A673 (cell line): ENCODE measurements around the gene FUBP3. TPM values are rescaled to one million over a fixed set of nuclear protein-coding genes. Genes with fewer than 3 reads are reported as not detected.
A peak's percentile ranks its signal among the peaks of the same experiment; 100 is the strongest.

ENCODE experiments used
- BruUV-seq: library from RNA; stranded (reverse); fragments of 400-500 nt; replicated peaks from 2 replicates; lab custom pipeline; 2021; lab: Mats Ljungman, UMichigan
- CTCF ChIA-PET: fragments of 300-600 bp; sonication (Branson Sonifier 250); formaldehyde crosslinking; loops from one replicate; lab custom pipeline; 2022; ENCODE audit warnings: antibody characterized with exemption; lab: Charles Lee
- POLR2A ChIA-PET: fragments of 300-600 bp; sonication (Branson Sonifier 250); formaldehyde crosslinking; loops from one replicate; lab custom pipeline; 2022; ENCODE audit warnings: antibody characterized with exemption; ENCODE audit not compliant: low non-redundant PET; lab: Charles Lee
- DNase-seq: peaks from one replicate; pipeline ENCODE4 v3.0.0-alpha.2; 2015; ENCODE audit warnings: low spot score
- H3K27ac ChIP-seq: fragments of 200-600 bp; sonication (generic); 2 replicates; pipeline ENCODE4 v1.5.1; 2016; ENCODE audit warnings: mixed run types, low read depth, mild to moderate bottlenecking, mixed read lengths, antibody characterized with exemption, low read length; ENCODE audit not compliant: poor library complexity, severe bottlenecking
- H3K27me3 ChIP-seq: fragments of 200-600 bp; sonication (generic); replicated peaks from 2 replicates; pipeline ENCODE4 v1.6.1; 2017; ENCODE audit warnings: mixed run types, low read depth, mild to moderate bottlenecking, mixed read lengths, antibody characterized with exemption, low read length; ENCODE audit not compliant: insufficient read depth, poor library complexity
- H3K36me3 ChIP-seq: fragments of 200-600 bp; sonication (generic); 2 replicates; pipeline ENCODE4 v1.6.1; 2016; ENCODE audit warnings: mixed run types, mild to moderate bottlenecking, mixed read lengths, antibody characterized with exemption, low read length; ENCODE audit not compliant: insufficient read depth, poor library complexity, severe bottlenecking
- H3K4me1 ChIP-seq: fragments of 200-600 bp; sonication (generic); 2 replicates; pipeline ENCODE4 v1.6.1; 2017; ENCODE audit warnings: mixed run types, mild to moderate bottlenecking, mixed read lengths, antibody characterized with exemption, low read length; ENCODE audit not compliant: insufficient read depth, poor library complexity, severe bottlenecking
- H3K4me3 ChIP-seq: fragments of 200-600 bp; sonication (generic); 2 replicates; pipeline ENCODE4 v1.5.1; 2016; ENCODE audit warnings: low read depth, mixed run types, mild to moderate bottlenecking, mixed read lengths, low read length; ENCODE audit not compliant: poor library complexity, severe bottlenecking
- H3K9me3 ChIP-seq: fragments of 200-600 bp; sonication (generic); 2 replicates; pipeline ENCODE4 v1.6.1; 2016; ENCODE audit warnings: mixed run types, low read depth, mild to moderate bottlenecking, mixed read lengths, antibody characterized with exemption, low read length; ENCODE audit not compliant: poor library complexity, severe bottlenecking
- CTCF ChIP-seq: fragments of 300-800, 200-600 bp; sonication (generic); conservative IDR thresholded peaks from 2 replicates; pipeline ENCODE4 v1.5.1; 2017; ENCODE audit warnings: low read depth, mild to moderate bottlenecking, antibody characterized with exemption, low read length, moderate library complexity, mixed read lengths
- EZH2 ChIP-seq: fragments of 200-600 bp; sonication (generic); IDR thresholded peaks from 2 replicates; pipeline ENCODE4 v1.6.1; 2017; ENCODE audit warnings: borderline replicate concordance, low read depth, mild to moderate bottlenecking, mixed read lengths, antibody characterized with exemption, low read length; ENCODE audit not compliant: poor library complexity, severe bottlenecking
- intact Hi-C: fragments of 100-400 bp; cut with micrococcal nuclease; formaldehyde crosslinking; loops from one replicate; pipeline ENCODE4 v1.10.0; 2022; ENCODE audit not compliant: unreplicated experiment
- total RNA-seq: library from RNA; stranded (reverse); gene quantifications from 2 replicates; pipeline ENCODE4 v1.2.3, GENCODE V29; 2021

Gene FUBP3
- total RNA-seq, 1 experiment from 2014 or later, result 80.4 TPM

DNA sequence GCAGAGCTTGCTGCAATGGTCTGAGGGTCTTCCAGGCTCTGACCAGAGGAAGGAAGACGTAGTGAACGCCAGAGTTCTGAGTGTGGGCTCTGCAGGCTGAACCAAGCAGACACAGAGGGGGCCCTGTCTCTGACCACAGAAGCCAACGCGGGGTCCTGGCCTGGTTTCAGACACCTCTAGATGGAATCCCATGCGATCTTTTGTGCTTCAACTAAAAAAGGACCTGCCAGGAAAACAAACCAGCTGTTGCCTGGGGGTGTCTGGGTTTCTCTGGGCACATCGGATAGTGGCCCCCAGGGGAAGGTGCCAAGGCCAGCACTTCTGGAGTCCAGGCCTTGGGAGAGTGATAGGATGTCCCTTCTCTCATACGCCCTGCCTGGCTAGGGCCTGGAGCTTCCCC, 97.9 kb downstream of the FUBP3 start:
- no peak overlapping the region for H3K4me3 ChIP-seq
- CTCF ChIA-PET, result no interaction called here
- no peak for TF ChIP-seq CTCF
- no peak for TF ChIP-seq EZH2
- intact Hi-C loops, result no loop called here
- H3K4me1 ChIP-seq, result peaks cover 12% of the 10 kb centered on the region
- H3K9me3 ChIP-seq, result no peaks in the 10 kb centered on the region
- no peak overlapping the region for H3K27ac ChIP-seq
- no peak for DNase-seq
- no TSS peak for BruUV-seq
- peaks cover 5% of the 10 kb centered on the region for H3K27me3 ChIP-seq
- POLR2A ChIA-PET, result no interaction called here
- H3K36me3 ChIP-seq, result no peaks in the 10 kb centered on the region

DNA sequence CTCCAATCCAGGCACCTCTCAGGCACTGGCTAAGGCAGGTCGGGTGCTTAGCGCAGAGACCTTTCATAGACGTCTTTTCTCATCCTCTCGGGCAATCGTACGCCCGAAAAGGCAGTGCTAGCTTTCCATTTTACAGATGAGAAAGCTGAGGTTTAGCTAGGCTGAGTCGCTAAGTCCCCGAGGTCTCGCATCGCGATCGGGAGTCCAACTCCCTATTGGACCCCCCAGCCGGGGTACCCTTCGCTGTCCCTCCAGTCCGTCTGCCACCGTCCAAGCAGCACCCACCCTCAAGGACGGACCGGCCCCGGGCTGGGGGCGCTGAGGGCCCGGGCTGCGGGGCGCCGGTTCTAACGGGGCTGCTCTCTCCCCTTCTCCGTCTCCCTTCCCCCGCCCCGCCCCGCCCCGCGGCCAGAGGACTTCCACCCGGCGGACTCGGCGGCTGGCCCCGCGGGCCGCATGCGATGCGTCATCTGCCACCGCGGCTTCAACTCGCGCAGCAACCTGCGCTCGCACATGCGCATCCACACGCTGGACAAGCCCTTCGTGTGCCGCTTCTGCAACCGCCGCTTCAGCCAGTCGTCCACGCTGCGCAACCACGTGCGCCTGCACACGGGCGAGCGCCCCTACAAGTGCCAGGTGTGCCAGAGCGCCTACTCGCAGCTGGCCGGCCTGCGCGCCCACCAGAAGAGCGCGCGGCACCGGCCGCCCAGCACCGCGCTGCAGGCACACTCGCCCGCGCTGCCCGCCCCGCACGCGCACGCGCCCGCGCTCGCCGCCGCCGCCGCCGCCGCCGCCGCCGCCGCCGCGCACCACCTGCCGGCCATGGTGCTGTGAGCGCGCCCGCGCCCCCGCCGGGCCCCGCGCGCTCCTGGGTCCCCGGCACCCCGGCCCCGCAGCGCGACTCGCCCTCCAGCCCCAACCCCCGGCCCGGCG, 101.7 kb downstream of the FUBP3 start:
- DNase-seq, result peak; percentile 81
- CTCF ChIA-PET, result no interaction called here
- peaks cover 13% of the 10 kb centered on the region for H3K4me1 ChIP-seq
- peaks cover 5% of the 10 kb centered on the region for H3K27me3 ChIP-seq
- H3K9me3 ChIP-seq, result no peaks in the 10 kb centered on the region
- no peaks in the 10 kb centered on the region for H3K36me3 ChIP-seq
- peak overlapping the region; percentile 55 for H3K4me3 ChIP-seq
- intact Hi-C loops, result no loop called here
- no peak for TF ChIP-seq CTCF
- TF ChIP-seq EZH2, result no peak
- POLR2A ChIA-PET, result no interaction called here
- no TSS peak for BruUV-seq
- no peak overlapping the region for H3K27ac ChIP-seq

GRCh38 chr9:130681769-130682420, 102.5 kb downstream of the FUBP3 start:
- no peak for TF ChIP-seq EZH2
- no peak for TF ChIP-seq CTCF
- no TSS peak for BruUV-seq
- H3K4me3 ChIP-seq, result peak overlapping the region; percentile 55
- H3K27ac ChIP-seq, result no peak overlapping the region
- H3K9me3 ChIP-seq, result no peaks in the 10 kb centered on the region
- H3K27me3 ChIP-seq, result peaks cover 5% of the 10 kb centered on the region
- intact Hi-C loops, result loop anchor here (1.0 kb wide), 1 partner anchor 221 kb away; no protein-coding TSS in a partner anchor
- no peak for DNase-seq
- ChIA-PET POLR2A (no interaction called here), CTCF (interaction anchor here (0.5 to 1.7 kb wide), 6 partner anchors 12 to 674 kb away, joined by 3 to 8 read pairs (median 5); partner anchors contain the start of gene EXOSC2)
- H3K36me3 ChIP-seq, result no peaks in the 10 kb centered on the region
- H3K4me1 ChIP-seq, result peaks cover 13% of the 10 kb centered on the region
